HepG2 (cell line): Measurements from ENCODE around the gene ARHGAP15. TPM values are rescaled to one million over a fixed set of nuclear protein-coding genes. Genes with fewer than 3 reads are reported as not detected.

Experiments used
- ATAC-seq: fragments of 200-7000 bp; cut with Tn5 transposase; 3 replicates; pipeline ENCODE4 v1.9.1; 2020; ENCODE audit warnings: mild to moderate bottlenecking, moderate library complexity
- BruUV-seq: library from RNA; stranded (reverse); fragments of 400-500 nt; replicated peaks from 2 replicates; lab custom pipeline; 2021; lab: Mats Ljungman, UMichigan
- CTCF ChIA-PET: fragments of 300-600 bp; formaldehyde crosslinking; extraction: SDS; loops from one replicate; lab custom pipeline; 2021; ENCODE audit warnings: low total read pairs, inconsistent platforms, low intra/inter-chr PET ratio; lab: Yijun Ruan, JAX
- POLR2A ChIA-PET: fragments of 350-600 bp; sonication (Branson Sonifier 250); formaldehyde crosslinking; loops from one replicate; lab custom pipeline; 2020; ENCODE audit warnings: antibody characterized with exemption, inconsistent platforms; lab: Yijun Ruan, JAX
- DNase-seq: peaks from one replicate; pipeline ENCODE4 v3.0.0-alpha.2; 2015; ENCODE audit warnings: low spot score
- FAIRE-seq: peaks from 3 replicates; lab custom pipeline; 2011; peaks lifted over from hg19 to GRCh38; lab: Jason Lieb, UNC
- H2AFZ ChIP-seq: one replicate; pipeline ENCODE4 v1.6.1; 2011; ENCODE audit warnings: low read length, inconsistent platforms
- H3K27ac ChIP-seq: fragments of 300-600 bp; 3 replicates; pipeline ENCODE4 v1.8.0; 2011; ENCODE audit warnings: mixed run types, mild to moderate bottlenecking, mixed read lengths, low read length, inconsistent platforms; ENCODE audit not compliant: insufficient read depth; ENCODE audit errors: extremely low read length
- H3K27me3 ChIP-seq, 2 experiments: fragments of 200-600 bp in 1 of 2; 2 replicates in 1 of 2; 3 replicates in 1 of 2; pipeline versions ENCODE4 v1.6.0 to v1.8.0; 2011; ENCODE audit warnings: low read length in 2 of 2, mild to moderate bottlenecking in 2 of 2, moderate library complexity in 2 of 2, inconsistent platforms in 1 of 2; ENCODE audit not compliant: insufficient read depth in 2 of 2, control insufficient read depth in 1 of 2
- H3K36me3 ChIP-seq, 2 experiments: fragments of 200-600 bp in 1 of 2; replicated peaks in 1 of 2; 2 replicates in 1 of 2; 3 replicates in 1 of 2; pipeline versions ENCODE4 v1.5.1 to v1.8.0; 2011; ENCODE audit warnings: low read length in 2 of 2, inconsistent platforms in 1 of 2; ENCODE audit not compliant: insufficient read depth in 2 of 2, control insufficient read depth in 1 of 2
- H3K4me1 ChIP-seq: 2 replicates; pipeline ENCODE4 v1.5.1; 2012; ENCODE audit warnings: low read length, inconsistent platforms; ENCODE audit not compliant: insufficient read depth
- H3K4me2 ChIP-seq: 2 replicates; pipeline ENCODE4 v1.6.0; 2011; ENCODE audit warnings: low read depth, low read length, inconsistent platforms
- H3K4me3 ChIP-seq, 3 experiments: fragments of 200-600 bp in 1 of 3; sonication (generic), shearing (Covaris generic) in 1 of 3; replicated peaks in 1 of 3; 2 replicates each; pipeline ENCODE4 v1.5.1; 2011 to 2016; ENCODE audit warnings: low read length in 3 of 3, inconsistent platforms in 2 of 3, low read depth in 2 of 3, mild to moderate bottlenecking in 2 of 3, control low read depth in 1 of 3, mixed read lengths in 1 of 3; ENCODE audit not compliant: insufficient read depth in 1 of 3
- H3K79me2 ChIP-seq: one replicate; pipeline ENCODE4 v1.6.1; 2011; ENCODE audit warnings: low read length, inconsistent platforms; ENCODE audit not compliant: insufficient read depth
- H3K9ac ChIP-seq: 2 replicates; pipeline ENCODE4 v1.6.0; 2011; ENCODE audit warnings: mild to moderate bottlenecking, low read depth, low read length, inconsistent platforms; ENCODE audit not compliant: insufficient read depth
- H3K9me3 ChIP-seq: 2 replicates; pipeline ENCODE4 v1.5.1; 2012; ENCODE audit warnings: mild to moderate bottlenecking, low read length
- H4K20me1 ChIP-seq: 2 replicates; pipeline ENCODE4 v1.6.0; 2011; ENCODE audit warnings: inconsistent platforms, mild to moderate bottlenecking, low read length, moderate library complexity; ENCODE audit not compliant: insufficient read depth
- BRD4 ChIP-seq: sonication (generic); formaldehyde crosslinking; IDR thresholded peaks from 2 replicates; pipeline ENCODE4 v1.4.0; 2020; ENCODE audit warnings: missing genetic modification reagents
- GATAD2A ChIP-seq: IDR thresholded peaks from 2 replicates; pipeline ENCODE4 v1.6.1; 2016
- KLF6 ChIP-seq: IDR thresholded peaks from 2 replicates; pipeline ENCODE4 v1.8.0; 2016; ENCODE audit warnings: missing biosample characterization, missing genetic modification reagents
- SNAPC4 ChIP-seq: sonication (generic); formaldehyde crosslinking; IDR thresholded peaks from 2 replicates; pipeline ENCODE4 v1.4.0; 2020; ENCODE audit warnings: mild to moderate bottlenecking, missing genetic modification reagents
- YEATS2 ChIP-seq: sonication (generic); formaldehyde crosslinking; IDR thresholded peaks from 2 replicates; pipeline ENCODE4 v1.4.0; 2020; ENCODE audit warnings: missing genetic modification reagents, borderline replicate concordance
- ZBTB7A ChIP-seq: sonication (generic); formaldehyde crosslinking; IDR thresholded peaks from 2 replicates; pipeline ENCODE4 v1.8.0; 2022; ENCODE audit warnings: mild to moderate bottlenecking, missing genetic modification reagents
- ZNF232 ChIP-seq: sonication (generic); formaldehyde crosslinking; IDR thresholded peaks from 2 replicates; pipeline ENCODE4 v1.4.0; 2020; ENCODE audit warnings: missing genetic modification reagents, borderline replicate concordance
- ZNF354B ChIP-seq: sonication (generic); formaldehyde crosslinking; IDR thresholded peaks from 2 replicates; pipeline ENCODE4 v1.8.0; 2022; ENCODE audit warnings: mild to moderate bottlenecking, missing genetic modification reagents
- ZNF740 ChIP-seq: sonication (generic); formaldehyde crosslinking; IDR thresholded peaks from 2 replicates; pipeline ENCODE4 v1.4.0; 2020; ENCODE audit warnings: missing genetic modification reagents
- WGBS: methylation state at CpG from one replicate; pipeline ENCODE4 v1.1.6; 2017; ENCODE audit warnings: low lambda C conversion rate; 5-methylcytosine and 5-hydroxymethylcytosine counted together
- in situ Hi-C: cut with HindIII; loops from 2 replicates; pipeline ENCODE4 v1.10.0; 2017; ENCODE audit warnings: low pct_unique_long_range_greater_than_20kb; ENCODE audit not compliant: extremely low pct_ligation_motif_present
- intact Hi-C: fragments of 100-400 bp; cut with micrococcal nuclease; formaldehyde crosslinking; loops from one replicate; pipeline ENCODE4 v1.10.0; 2022; ENCODE audit not compliant: unreplicated experiment
- polyA plus RNA-seq, 8 experiments: library from polyadenylated mRNA; depleted of rRNA in 3 of 8; stranded (reverse) in 7 of 8; unstranded in 1 of 8; fragments of >200 nt; fragmentation: Illumina TruSeq in 4 of 8; extraction: Trizol in 4 of 8; gene quantifications; 2 replicates each; pipeline versions ENCODE4 v1.2.1 to v1.2.3, GENCODE V29; 2011 to 2016; ENCODE audit warnings: low read depth in 4 of 8, missing spikeins in 1 of 8, mixed read lengths in 1 of 8; ENCODE audit not compliant: insufficient read depth in 1 of 8
- total RNA-seq, 5 experiments: library from RNA; depleted of rRNA; stranded (reverse); fragments of >200 nt; fragmentation: Illumina TruSeq; extraction: Trizol; gene quantifications; 2 replicates each; pipeline ENCODE4 v1.2.3, GENCODE V29; 2016; ENCODE audit warnings: low read depth in 1 of 5
- TF ChIP-seq, protein P1 (sequence below): fragments of 450-650 bp; IDR thresholded peaks from 2 replicates; pipeline ENCODE4 v1.6.1; 2017
- TF ChIP-seq, protein P2 (sequence below): sonication (generic); formaldehyde crosslinking; IDR thresholded peaks from 2 replicates; pipeline ENCODE4 v1.5.1; 2020; ENCODE audit warnings: mild to moderate bottlenecking, missing genetic modification reagents, borderline replicate concordance

ARHGAP15 gene
- total and polyA plus RNA-seq, 2 of the 13 experiments (the other 11 are each of a cell fraction or from before 2014, with no cell fraction given), result 0.04 TPM; not detected in 1

GRCh38 chr2:143491131-143491530 lies 361.9 kb downstream of the ARHGAP15 start (continued):
- TF ChIP-seq, protein P1, sequence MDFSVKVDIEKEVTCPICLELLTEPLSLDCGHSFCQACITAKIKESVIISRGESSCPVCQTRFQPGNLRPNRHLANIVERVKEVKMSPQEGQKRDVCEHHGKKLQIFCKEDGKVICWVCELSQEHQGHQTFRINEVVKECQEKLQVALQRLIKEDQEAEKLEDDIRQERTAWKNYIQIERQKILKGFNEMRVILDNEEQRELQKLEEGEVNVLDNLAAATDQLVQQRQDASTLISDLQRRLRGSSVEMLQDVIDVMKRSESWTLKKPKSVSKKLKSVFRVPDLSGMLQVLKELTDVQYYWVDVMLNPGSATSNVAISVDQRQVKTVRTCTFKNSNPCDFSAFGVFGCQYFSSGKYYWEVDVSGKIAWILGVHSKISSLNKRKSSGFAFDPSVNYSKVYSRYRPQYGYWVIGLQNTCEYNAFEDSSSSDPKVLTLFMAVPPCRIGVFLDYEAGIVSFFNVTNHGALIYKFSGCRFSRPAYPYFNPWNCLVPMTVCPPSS, result no peak
- no peak for TF ChIP-seq ZBTB7A
- TF ChIP-seq, all 625 proteins: peak for 0

- WGBS, result 4% methylated on average over 1 of the region's 1 CpG
- H3K4me3 ChIP-seq, result no peak overlapping the region
- intact Hi-C loops (no loop called here), in situ Hi-C loops (no loop called here)
- POLR2A ChIA-PET, result no interaction called here
- CTCF ChIA-PET, result no interaction called here
- H3K36me3 ChIP-seq, result no peaks in the 10 kb centered on the region
- H3K9me3 ChIP-seq, result no peaks in the 10 kb centered on the region
- H3K4me1 ChIP-seq, result no peaks in the 10 kb centered on the region
- H3K9ac ChIP-seq, result no peak overlapping the region
- no peak overlapping the region for H3K4me2 ChIP-seq
- no peaks in the 10 kb centered on the region for H3K27me3 ChIP-seq
- no peak for TF ChIP-seq GATAD2A (CRISPR knock-in tag)
- TF ChIP-seq ZNF354B (CRISPR knock-in tag), result no peak
- no peak for TF ChIP-seq BRD4 (CRISPR knock-in tag)
- no peak for TF ChIP-seq ZNF232 (CRISPR knock-in tag)
- TF ChIP-seq, protein P2, sequence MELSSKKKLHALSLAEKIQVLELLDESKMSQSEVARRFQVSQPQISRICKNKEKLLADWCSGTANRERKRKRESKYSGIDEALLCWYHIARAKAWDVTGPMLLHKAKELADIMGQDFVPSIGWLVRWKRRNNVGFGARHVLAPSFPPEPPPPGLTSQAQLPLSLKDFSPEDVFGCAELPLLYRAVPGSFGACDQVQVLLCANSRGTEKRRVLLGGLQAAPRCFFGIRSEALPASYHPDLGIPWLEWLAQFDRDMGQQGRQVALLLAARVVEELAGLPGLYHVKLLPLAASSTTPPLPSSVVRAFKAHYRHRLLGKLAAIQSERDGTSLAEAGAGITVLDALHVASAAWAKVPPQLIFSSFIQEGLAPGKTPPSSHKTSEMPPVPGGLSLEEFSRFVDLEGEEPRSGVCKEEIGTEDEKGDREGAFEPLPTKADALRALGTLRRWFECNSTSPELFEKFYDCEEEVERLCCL (CRISPR knock-in tag), result no peak
- TF ChIP-seq ZNF740 (CRISPR knock-in tag), result no peak
- TF ChIP-seq YEATS2 (CRISPR knock-in tag), result no peak
- TF ChIP-seq SNAPC4 (CRISPR knock-in tag), result no peak
- TF ChIP-seq KLF6 (CRISPR knock-in tag), result no peak
- H3K79me2 ChIP-seq, result no peaks in the 10 kb centered on the region
- DNase-seq (no peak), ATAC-seq (no peak), FAIRE-seq (no peak)
- H3K27ac ChIP-seq, result no peak overlapping the region
- BruUV-seq, result no TSS peak
- no peaks in the 10 kb centered on the region for H4K20me1 ChIP-seq
- no peak overlapping the region for H2AFZ ChIP-seq
Measured at GRCh38 chr2:143493339-143493738, 364.1 kb downstream of the ARHGAP15 start.
